ENCODE data around the gene ITK. TPM values are rescaled to one million over a fixed set of nuclear protein-coding genes. Genes with fewer than 3 reads are reported as not detected.
A peak's percentile ranks its signal among the peaks of the same experiment; 100 is the strongest.

Gene ITK
- total and polyA plus RNA-seq, 2 of the 8 experiments (the other 6 are each of a cell fraction or from before 2014, with no cell fraction given), result 0.05 TPM; not detected in 1

DNA sequence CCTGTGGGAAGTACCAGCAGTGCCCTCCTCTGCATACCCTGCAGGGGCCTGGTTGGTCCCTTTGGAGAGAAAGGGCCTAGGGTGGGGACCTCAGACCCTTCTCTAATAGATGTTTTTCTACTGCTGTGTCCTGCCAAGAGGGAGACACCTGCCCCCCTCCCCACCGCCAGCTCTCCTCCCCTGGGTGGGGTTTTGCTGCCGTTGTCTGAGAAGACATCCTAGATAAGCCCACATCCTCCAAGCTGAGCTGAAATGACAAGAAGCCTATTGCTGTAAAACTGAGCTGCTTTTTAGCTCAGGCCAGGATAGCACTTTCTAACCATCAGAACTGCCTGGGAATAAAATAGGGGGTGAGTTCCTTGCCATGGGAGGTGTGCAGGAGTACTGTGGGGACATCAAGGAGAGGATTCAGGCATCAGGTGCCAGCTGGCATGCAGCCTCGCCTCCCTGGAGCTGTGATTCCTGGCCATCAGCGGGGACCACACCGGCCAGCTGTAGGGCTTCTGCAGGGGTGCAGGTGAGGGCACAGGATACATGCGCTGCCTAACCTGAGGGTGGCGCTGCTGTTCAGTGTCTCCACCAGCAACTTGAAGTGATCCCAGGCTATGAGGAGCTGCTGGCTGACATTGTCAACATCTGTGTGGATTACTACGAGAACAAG, 123.2 kb downstream of the ITK start (continued):
- TF ChIP-seq TBP (IDR thresholded peaks at IDR 0.05; ENCODE audit: low read depth, low read length) (no peak), SP4 (IDR thresholded peaks at IDR 0.05; ENCODE audit: low read length) (no peak), POLR2A (IDR thresholded peaks at IDR 0.05; ENCODE audit: control extremely low read depth in 1 of 2, low read depth in 2 of 2, low read length in 2 of 2) (no peak), CEBPB (IDR thresholded peaks at IDR 0.05; ENCODE audit: low read depth, low read length) (no peak), SIRT6 (IDR thresholded peaks at IDR 0.05; ENCODE audit: low read length) (no peak), NRF1 (IDR thresholded peaks at IDR 0.05; ENCODE audit: low read depth, low read length) (no peak), CBX8 (IDR thresholded peaks at IDR 0.05; ENCODE audit: borderline replicate concordance, low read depth, low read length) (no peak), BCL11A (IDR thresholded peaks at IDR 0.05; ENCODE audit: low read depth in 2 of 2, low read length in 2 of 2) (no peak), BACH1 (IDR thresholded peaks at IDR 0.05; ENCODE audit: low read length) (no peak), KDM1A (IDR thresholded peaks at IDR 0.05; ENCODE audit: borderline replicate concordance, low read length) (no peak), ASH2L (IDR thresholded peaks at IDR 0.05; ENCODE audit: low read length) (no peak), SIX5 (IDR thresholded peaks at IDR 0.05; ENCODE audit: low read depth, low read length) (no peak), KDM4A (IDR thresholded peaks at IDR 0.05; ENCODE audit: low read depth, low read length, severe bottlenecking) (no peak), JUND (IDR thresholded peaks at IDR 0.05; ENCODE audit: low read length) (no peak), SP2 (IDR thresholded peaks at IDR 0.05; ENCODE audit: low read length) (no peak), CREB1 (IDR thresholded peaks at IDR 0.05) (peak; percentile 32; the same call in 1 of the 2 replicates), GTF2F1 (IDR thresholded peaks at IDR 0.05; ENCODE audit: borderline replicate concordance, low read depth, low read length) (no peak), RNF2 (IDR thresholded peaks at IDR 0.05; ENCODE audit: borderline replicate concordance, low read depth, low read length, missing control alignments, poor library complexity, severe bottlenecking) (no peak), BRCA1 (IDR thresholded peaks at IDR 0.05; ENCODE audit: low read depth, low read length) (no peak), HDAC2 (IDR thresholded peaks at IDR 0.05; ENCODE audit: borderline replicate concordance in 1 of 2, low read depth in 2 of 2, low read length in 2 of 2) (no peak), KDM5A (IDR thresholded peaks at IDR 0.05; ENCODE audit: low read length) (no peak)
- TF ChIP-seq, protein P1, sequence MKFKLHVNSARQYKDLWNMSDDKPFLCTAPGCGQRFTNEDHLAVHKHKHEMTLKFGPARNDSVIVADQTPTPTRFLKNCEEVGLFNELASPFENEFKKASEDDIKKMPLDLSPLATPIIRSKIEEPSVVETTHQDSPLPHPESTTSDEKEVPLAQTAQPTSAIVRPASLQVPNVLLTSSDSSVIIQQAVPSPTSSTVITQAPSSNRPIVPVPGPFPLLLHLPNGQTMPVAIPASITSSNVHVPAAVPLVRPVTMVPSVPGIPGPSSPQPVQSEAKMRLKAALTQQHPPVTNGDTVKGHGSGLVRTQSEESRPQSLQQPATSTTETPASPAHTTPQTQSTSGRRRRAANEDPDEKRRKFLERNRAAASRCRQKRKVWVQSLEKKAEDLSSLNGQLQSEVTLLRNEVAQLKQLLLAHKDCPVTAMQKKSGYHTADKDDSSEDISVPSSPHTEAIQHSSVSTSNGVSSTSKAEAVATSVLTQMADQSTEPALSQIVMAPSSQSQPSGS (IDR thresholded peaks at IDR 0.05; ENCODE audit: low read length), result no peak
- TF ChIP-seq, protein P2, sequence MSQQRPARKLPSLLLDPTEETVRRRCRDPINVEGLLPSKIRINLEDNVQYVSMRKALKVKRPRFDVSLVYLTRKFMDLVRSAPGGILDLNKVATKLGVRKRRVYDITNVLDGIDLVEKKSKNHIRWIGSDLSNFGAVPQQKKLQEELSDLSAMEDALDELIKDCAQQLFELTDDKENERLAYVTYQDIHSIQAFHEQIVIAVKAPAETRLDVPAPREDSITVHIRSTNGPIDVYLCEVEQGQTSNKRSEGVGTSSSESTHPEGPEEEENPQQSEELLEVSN (IDR thresholded peaks at IDR 0.05), result no peak
- TF ChIP-seq, protein P3, sequence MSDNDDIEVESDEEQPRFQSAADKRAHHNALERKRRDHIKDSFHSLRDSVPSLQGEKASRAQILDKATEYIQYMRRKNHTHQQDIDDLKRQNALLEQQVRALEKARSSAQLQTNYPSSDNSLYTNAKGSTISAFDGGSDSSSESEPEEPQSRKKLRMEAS (IDR thresholded peaks at IDR 0.05), result peak; percentile 28; the same call in 1 of the 2 replicates

Data from H1 (cell line).